Activated B cell treated with CpG ODN at 0.5 μM for 24 hours (primary cell): ENCODE measurements around the gene CNTN4. TPM values are rescaled to one million over a fixed set of nuclear protein-coding genes. Genes with fewer than 3 reads are reported as not detected.

Experiments
- ATAC-seq: fragments of 200-7000 bp; cut with Tn5 transposase; one replicate; pipeline ENCODE4 v1.10.0; 2021; ENCODE audit warnings: low read depth, mild to moderate bottlenecking, moderate library complexity
- CTCF ChIA-PET: fragments of 350-600 bp; sonication (Branson Sonifier 250); formaldehyde crosslinking; loops from one replicate; lab custom pipeline; 2021; ENCODE audit warnings: antibody characterized with exemption; lab: Charles Lee
- POLR2A ChIA-PET: fragments of 350-600 bp; sonication (Branson Sonifier 250); formaldehyde crosslinking; loops from one replicate; lab custom pipeline; 2021; ENCODE audit warnings: antibody characterized with exemption; lab: Charles Lee
- DNase-seq: peaks from one replicate; pipeline ENCODE4 v3.0.0; 2022
- H3K27ac Mint-ChIP-seq: one replicate; pipeline ENCODE4 v1.8.0; 2020; ENCODE audit warnings: mixed read lengths
- H3K27me3 Mint-ChIP-seq: one replicate; pipeline ENCODE4 v1.8.0; 2021; ENCODE audit warnings: mixed read lengths
- H3K36me3 Mint-ChIP-seq: one replicate; pipeline ENCODE4 v1.8.0; 2021; ENCODE audit warnings: low read depth, mixed read lengths
- H3K4me1 Mint-ChIP-seq: one replicate; pipeline ENCODE4 v1.8.0; 2021; ENCODE audit warnings: mixed read lengths
- H3K4me3 Mint-ChIP-seq: one replicate; pipeline ENCODE4 v1.8.0; 2020; ENCODE audit warnings: mild to moderate bottlenecking, mixed read lengths
- H3K9me3 Mint-ChIP-seq: one replicate; pipeline ENCODE4 v1.8.0; 2020; ENCODE audit warnings: mixed read lengths
- CTCF ChIP-seq: fragments of 200-600 bp; IDR thresholded peaks from one replicate; pipeline ENCODE4 v1.8.0; 2022; ENCODE audit warnings: antibody characterized with exemption, mild to moderate bottlenecking
- intact Hi-C: fragments of 100-400 bp; cut with micrococcal nuclease; formaldehyde crosslinking; loops from one replicate; pipeline ENCODE4 v1.15.1; 2024
- total RNA-seq: library from RNA; stranded (reverse); gene quantifications from 2 replicates; pipeline ENCODE4 v1.2.3, GENCODE V29; 2022

The CNTN4 gene
- total RNA-seq, 1 donor from 2014 or later = not detected

- DNase-seq = no peak
- Mint-ChIP-seq H3K27ac (no peak overlapping the region), H3K36me3 (no peaks in the 10 kb centered on the region), H3K4me1 (no peaks in the 10 kb centered on the region), H3K9me3 (no peaks in the 10 kb centered on the region), H3K27me3 (no peaks in the 10 kb centered on the region), H3K4me3 (no peak overlapping the region)
- ATAC-seq = no peak
- TF ChIP-seq CTCF = no peak
- POLR2A ChIA-PET = no interaction called here
- CTCF ChIA-PET = no interaction called here
- intact Hi-C loops = no loop called here
Measured at GRCh38 chr3:3005146-3005744, 906.6 kb downstream of the CNTN4 start.

GRCh38 chr3:3013317-3014052 is 914.8 kb downstream of the CNTN4 start:
- CTCF ChIA-PET = no interaction called here
- Mint-ChIP-seq H3K27me3 (peaks cover 5% of the 10 kb centered on the region), H3K4me1 (no peaks in the 10 kb centered on the region), H3K4me3 (no peak overlapping the region), H3K36me3 (no peaks in the 10 kb centered on the region), H3K9me3 (no peaks in the 10 kb centered on the region), H3K27ac (no peak overlapping the region)
- intact Hi-C loops = loop anchor here (10.0 kb wide), 1 partner anchor 1739 kb away; no protein-coding TSS in a partner anchor
- POLR2A ChIA-PET = no interaction called here
- DNase-seq = no peak
- no peak for ATAC-seq
- TF ChIP-seq CTCF = no peak

- no peak for ATAC-seq
- H3K9me3 Mint-ChIP-seq = no peaks in the 10 kb centered on the region
- TF ChIP-seq CTCF = no peak
- no peak overlapping the region for H3K27ac Mint-ChIP-seq
- CTCF ChIA-PET = no interaction called here
- DNase-seq = no peak
- intact Hi-C loops = loop anchor here (10.0 kb wide), 1 partner anchor 1741 kb away; no protein-coding TSS in a partner anchor
- no peaks in the 10 kb centered on the region for H3K4me1 Mint-ChIP-seq
- POLR2A ChIA-PET = no interaction called here
- no peak overlapping the region for H3K4me3 Mint-ChIP-seq
- no peaks in the 10 kb centered on the region for H3K36me3 Mint-ChIP-seq
- peaks cover 8% of the 10 kb centered on the region for H3K27me3 Mint-ChIP-seq
Measured at GRCh38 chr3:3015185-3016089, 916.8 kb downstream of the CNTN4 start.

GRCh38 chr3:3016226-3016625 is 917.6 kb downstream of the CNTN4 start:
- intact Hi-C loops = loop anchor here (10.0 kb wide), 1 partner anchor 1741 kb away; no protein-coding TSS in a partner anchor
- Mint-ChIP-seq H3K4me3 (no peak overlapping the region), H3K27ac (no peak overlapping the region), H3K4me1 (no peaks in the 10 kb centered on the region), H3K27me3 (peaks cover 8% of the 10 kb centered on the region), H3K36me3 (no peaks in the 10 kb centered on the region), H3K9me3 (no peaks in the 10 kb centered on the region)
- no peak for DNase-seq
- ChIA-PET CTCF (no interaction called here), POLR2A (no interaction called here)
- TF ChIP-seq CTCF = no peak
- no peak for ATAC-seq

- Mint-ChIP-seq H3K4me1 (no peaks in the 10 kb centered on the region), H3K9me3 (no peaks in the 10 kb centered on the region), H3K27me3 (peaks cover 11% of the 10 kb centered on the region), H3K27ac (no peak overlapping the region), H3K4me3 (no peak overlapping the region), H3K36me3 (no peaks in the 10 kb centered on the region)
- TF ChIP-seq CTCF = no peak
- DNase-seq = no peak
- ChIA-PET POLR2A (no interaction called here), CTCF (no interaction called here)
- intact Hi-C loops = no loop called here
- no peak for ATAC-seq
Measured at GRCh38 chr3:3020209-3020608, 921.5 kb downstream of the CNTN4 start.
